Activated CD4-positive, alpha-beta memory T cell treated with anti-CD3 and anti-CD28 coated beads, Interleukin-2, amount 10 ng/mL, durations not matched to agents 7 days and 5 days (primary cell): ENCODE data around the gene LBH. TPM values are rescaled to one million over a fixed set of nuclear protein-coding genes. Genes with fewer than 3 reads are reported as not detected.

ENCODE experiments used
- CTCF ChIA-PET: fragments of 350-600 bp; sonication (Branson Sonifier 250); formaldehyde crosslinking; loops from one replicate; lab custom pipeline; 2021; ENCODE audit warnings: antibody characterized with exemption, inconsistent platforms; lab: Charles Lee
- POLR2A ChIA-PET: fragments of 350-600 bp; sonication (Branson Sonifier 250); formaldehyde crosslinking; loops from one replicate; lab custom pipeline; 2021; ENCODE audit warnings: antibody characterized with exemption; lab: Charles Lee
- DNase-seq: peaks from one replicate; pipeline ENCODE4 v3.0.0-alpha.2; 2020
- H3K27ac Mint-ChIP-seq: one replicate; pipeline ENCODE4 v1.8.0; 2021; ENCODE audit warnings: mild to moderate bottlenecking, mixed read lengths
- H3K27me3 Mint-ChIP-seq: one replicate; pipeline ENCODE4 v1.8.0; 2021; ENCODE audit warnings: mixed read lengths
- H3K36me3 Mint-ChIP-seq: one replicate; pipeline ENCODE4 v1.8.0; 2021; ENCODE audit warnings: low read depth, mixed read lengths
- H3K4me1 Mint-ChIP-seq: one replicate; pipeline ENCODE4 v1.8.0; 2021; ENCODE audit warnings: mixed read lengths
- H3K4me3 Mint-ChIP-seq: one replicate; pipeline ENCODE4 v1.8.0; 2021; ENCODE audit warnings: mild to moderate bottlenecking, mixed read lengths
- H3K9me3 Mint-ChIP-seq: one replicate; pipeline ENCODE4 v1.8.0; 2021; ENCODE audit warnings: mixed read lengths
- total RNA-seq, 2 experiments: library from RNA; stranded (reverse); gene quantifications; one replicate each; pipeline ENCODE4 v1.2.3, GENCODE V29; 2021

LBH gene
- total RNA-seq, 2 experiments from 2014 or later: 105 to 110 TPM

DNA sequence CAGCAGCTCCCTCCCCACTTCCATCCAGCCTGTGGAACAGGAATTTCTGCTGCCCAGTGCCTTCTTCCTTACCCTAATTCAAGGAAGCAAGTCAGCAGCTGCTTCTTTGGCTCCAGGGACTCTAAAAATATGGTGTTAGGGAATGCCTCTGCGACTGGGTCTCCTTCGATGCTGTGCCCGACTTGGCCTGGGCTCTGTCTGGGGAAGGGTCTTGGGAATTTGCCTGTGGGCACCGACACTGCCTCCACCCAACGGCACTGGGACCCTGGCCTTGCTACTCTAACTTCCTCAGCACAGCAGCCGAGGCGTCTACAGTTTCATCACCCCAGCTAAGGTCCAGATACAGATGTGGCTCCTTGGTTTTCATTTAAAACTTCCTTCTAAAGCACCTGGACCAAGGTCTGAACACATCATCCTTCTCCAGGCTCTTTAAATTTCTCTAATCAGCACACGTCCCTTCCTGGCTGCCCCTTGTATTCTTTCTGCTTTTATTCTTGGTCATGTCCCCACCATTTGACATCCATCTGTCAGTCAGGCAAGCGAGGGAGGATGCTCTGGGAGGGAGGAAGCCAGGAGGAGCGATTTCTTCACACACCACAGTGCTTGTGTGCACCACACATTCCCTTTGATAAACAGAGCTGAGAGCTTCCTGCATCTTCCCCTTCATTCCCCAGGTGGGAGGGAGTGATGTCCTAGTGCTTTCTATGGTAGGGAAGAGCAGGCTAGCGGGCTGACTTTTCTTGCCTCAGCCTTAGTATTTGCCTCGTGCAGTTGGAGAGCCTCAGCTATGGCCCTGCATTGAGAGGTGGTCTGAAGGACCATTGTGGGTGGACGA lies 6.8 kb downstream of the LBH start:
- H3K4me1 Mint-ChIP-seq: peaks cover 84% of the 10 kb centered on the region
- no peak overlapping the region for H3K27ac Mint-ChIP-seq
- H3K4me3 Mint-ChIP-seq: no peak overlapping the region
- H3K9me3 Mint-ChIP-seq: no peaks in the 10 kb centered on the region
- POLR2A ChIA-PET: interaction anchor here (1.3 to 12.4 kb wide), 4 partner anchors 11 to 98 kb away, joined by 6 to 138 read pairs (median 10); partner anchors contain the start of gene YPEL5
- H3K27me3 Mint-ChIP-seq: no peaks in the 10 kb centered on the region
- CTCF ChIA-PET: interaction anchor here (0.7 to 2.4 kb wide), 14 partner anchors 8 to 977 kb away, joined by 3 to 18 read pairs (median 6); no protein-coding TSS in a partner anchor
- no peak for DNase-seq
- H3K36me3 Mint-ChIP-seq: peaks cover 81% of the 10 kb centered on the region

- peaks cover 76% of the 10 kb centered on the region for H3K4me1 Mint-ChIP-seq
- POLR2A ChIA-PET: interaction anchor here (0.9 to 12.4 kb wide), 5 partner anchors 13 to 97 kb away, joined by 3 to 138 read pairs (median 6); partner anchors contain the start of gene YPEL5
- CTCF ChIA-PET: interaction anchor here (0.6 to 3.0 kb wide), 19 partner anchors 8 to 511 kb away, joined by 3 to 18 read pairs (median 5); partner anchors contain the start of genes LCLAT1 and YPEL5
- peaks cover 81% of the 10 kb centered on the region for H3K36me3 Mint-ChIP-seq
- H3K4me3 Mint-ChIP-seq: peak overlapping the region; percentile 3
- H3K27me3 Mint-ChIP-seq: no peaks in the 10 kb centered on the region
- DNase-seq: peak; percentile 74
- H3K9me3 Mint-ChIP-seq: no peaks in the 10 kb centered on the region
- no peak overlapping the region for H3K27ac Mint-ChIP-seq
These were observed 8.1 kb downstream of the LBH start for GRCh38 chr2:30239308-30239985.

DNA sequence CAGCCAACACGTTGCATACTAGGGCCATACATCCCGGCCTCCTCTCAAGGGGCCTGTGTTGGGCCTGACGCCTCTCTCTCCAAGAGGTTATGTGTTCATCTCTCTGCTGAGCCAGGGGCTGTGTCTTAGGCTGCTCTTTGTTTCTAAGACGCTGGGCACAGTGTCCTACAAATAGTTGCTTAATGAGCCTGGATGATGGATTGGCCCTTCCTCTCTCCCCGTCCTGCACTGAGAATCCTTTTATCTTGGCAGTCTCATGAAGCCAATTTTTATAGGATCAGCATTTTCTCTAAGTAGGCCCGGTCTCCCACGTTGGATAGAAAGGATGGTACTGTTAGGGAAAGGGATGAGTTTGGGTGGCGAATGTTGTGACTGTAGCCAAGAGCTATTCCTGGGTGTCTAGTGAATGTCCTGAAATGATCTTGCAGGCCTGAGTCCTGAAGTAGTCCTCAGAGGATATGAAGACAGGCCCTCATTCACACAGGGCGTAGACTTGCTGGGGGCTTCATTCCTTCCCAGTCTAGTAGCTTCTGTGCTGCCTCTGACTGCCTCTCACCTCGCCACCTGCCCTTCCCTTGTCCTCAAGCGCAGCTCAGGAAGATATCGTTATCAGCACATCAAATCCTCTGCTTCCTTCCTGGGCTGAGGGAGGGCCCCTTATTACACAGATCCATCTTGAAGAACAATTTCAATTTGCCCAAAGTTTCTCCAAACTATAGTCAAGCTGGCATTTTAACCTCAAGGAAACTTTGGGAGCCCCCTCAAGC lies 8.8 kb downstream of the LBH start:
- no peak overlapping the region for H3K27ac Mint-ChIP-seq
- CTCF ChIA-PET: interaction anchor here (0.6 to 3.0 kb wide), 16 partner anchors 8 to 471 kb away, joined by 3 to 18 read pairs (median 5); no protein-coding TSS in a partner anchor
- H3K4me1 Mint-ChIP-seq: peaks cover 69% of the 10 kb centered on the region
- no peak overlapping the region for H3K4me3 Mint-ChIP-seq
- DNase-seq: no peak
- no peaks in the 10 kb centered on the region for H3K9me3 Mint-ChIP-seq
- POLR2A ChIA-PET: interaction anchor here (0.7 to 12.4 kb wide), 9 partner anchors 8 to 96 kb away, joined by 3 to 138 read pairs (median 4); no protein-coding TSS in a partner anchor
- no peaks in the 10 kb centered on the region for H3K27me3 Mint-ChIP-seq
- H3K36me3 Mint-ChIP-seq: peaks cover 77% of the 10 kb centered on the region

- ChIA-PET POLR2A (interaction anchor here (2.7 kb wide), 1 partner anchor 11 kb away, joined by 9 read pairs; no protein-coding TSS in a partner anchor), CTCF (interaction anchor here (0.8 kb wide), 1 partner anchor 187 kb away, joined by 3 read pairs; no protein-coding TSS in a partner anchor)
- H3K36me3 Mint-ChIP-seq: peaks cover 75% of the 10 kb centered on the region
- H3K4me3 Mint-ChIP-seq: no peak overlapping the region
- no peaks in the 10 kb centered on the region for H3K27me3 Mint-ChIP-seq
- no peak for DNase-seq
- H3K27ac Mint-ChIP-seq: no peak overlapping the region
- no peaks in the 10 kb centered on the region for H3K9me3 Mint-ChIP-seq
- peaks cover 43% of the 10 kb centered on the region for H3K4me1 Mint-ChIP-seq
These were observed 11.9 kb downstream of the LBH start for GRCh38 chr2:30243231-30243630.

GRCh38 chr2:30245364-30245763 lies 14.0 kb downstream of the LBH start:
- ChIA-PET CTCF (interaction anchor here (1.6 kb wide), 1 partner anchor 11 kb away, joined by 7 read pairs; no protein-coding TSS in a partner anchor), POLR2A (interaction anchor here (0.7 to 1.3 kb wide), 3 partner anchors 10 to 36 kb away, joined by 3 to 4 read pairs (median 4); partner anchors contain the start of gene LBH)
- H3K4me1 Mint-ChIP-seq: peaks cover 33% of the 10 kb centered on the region
- no peak for DNase-seq
- H3K36me3 Mint-ChIP-seq: peaks cover 76% of the 10 kb centered on the region
- no peak overlapping the region for H3K27ac Mint-ChIP-seq
- no peak overlapping the region for H3K4me3 Mint-ChIP-seq
- H3K27me3 Mint-ChIP-seq: no peaks in the 10 kb centered on the region
- H3K9me3 Mint-ChIP-seq: no peaks in the 10 kb centered on the region

- CTCF ChIA-PET: interaction anchor here (1.1 to 1.8 kb wide), 2 partner anchors 10 to 83 kb away, joined by 3 to 15 read pairs; no protein-coding TSS in a partner anchor
- Mint-ChIP-seq H3K9me3 (peaks cover 3% of the 10 kb centered on the region), H3K36me3 (peaks cover 75% of the 10 kb centered on the region), H3K4me3 (no peak overlapping the region), H3K4me1 (peaks cover 38% of the 10 kb centered on the region), H3K27ac (no peak overlapping the region), H3K27me3 (no peaks in the 10 kb centered on the region)
- POLR2A ChIA-PET: interaction anchor here (1.1 to 1.3 kb wide), 2 partner anchors 10 to 84 kb away, joined by 3 to 4 read pairs; no protein-coding TSS in a partner anchor
- DNase-seq: no peak
These were observed 17.5 kb downstream of the LBH start for GRCh38 chr2:30248791-30249190.

DNA sequence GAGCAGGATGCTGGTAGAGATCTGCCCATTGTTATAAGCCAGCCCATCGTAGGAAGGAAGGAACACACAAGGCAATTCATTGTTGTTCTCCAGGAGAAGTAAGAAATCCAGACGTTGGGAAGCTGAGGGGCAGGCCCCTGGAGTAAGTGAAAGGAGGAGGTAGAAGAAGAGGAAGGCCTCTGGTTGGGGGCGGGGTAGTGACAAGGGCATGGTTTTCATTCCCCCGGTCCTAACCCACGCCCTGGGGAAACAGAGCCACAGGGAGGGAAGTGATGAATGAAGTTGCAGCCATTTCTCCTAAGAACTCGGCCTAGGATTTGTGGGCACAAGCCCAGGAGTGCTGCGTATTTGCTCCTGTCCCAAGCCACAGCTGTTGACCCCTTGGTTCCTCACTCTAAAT lies 18.0 kb downstream of the LBH start:
- Mint-ChIP-seq H3K9me3 (peaks cover 3% of the 10 kb centered on the region), H3K27me3 (no peaks in the 10 kb centered on the region), H3K4me3 (no peak overlapping the region), H3K4me1 (peaks cover 42% of the 10 kb centered on the region), H3K36me3 (peaks cover 75% of the 10 kb centered on the region), H3K27ac (no peak overlapping the region)
- no peak for DNase-seq
- ChIA-PET CTCF (interaction anchor here (1.1 kb wide), 1 partner anchor 84 kb away, joined by 3 read pairs; no protein-coding TSS in a partner anchor), POLR2A (interaction anchor here (0.5 kb wide), 1 partner anchor 173 kb away, joined by 3 read pairs; no protein-coding TSS in a partner anchor)

DNA sequence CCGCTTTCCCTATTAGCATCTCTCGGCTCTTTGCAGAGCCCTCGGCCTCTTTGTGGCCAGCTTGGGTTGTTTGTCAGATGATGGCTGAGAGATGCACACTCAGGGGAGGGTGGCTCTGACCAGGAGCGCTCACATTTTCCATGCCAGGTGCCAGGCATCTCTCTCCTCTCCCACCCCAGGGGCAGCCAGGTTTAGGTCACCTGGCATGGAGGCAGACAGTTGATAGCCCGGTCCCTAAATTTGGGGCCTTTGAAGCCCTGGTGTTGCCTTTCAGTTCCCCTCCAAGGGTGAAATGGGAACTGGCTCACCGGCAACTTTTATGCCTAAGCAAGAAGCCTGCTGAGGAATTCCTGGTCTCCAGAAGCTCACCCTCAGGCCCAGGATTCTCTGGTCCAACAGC lies 19.1 kb downstream of the LBH start:
- no peak overlapping the region for H3K4me3 Mint-ChIP-seq
- no peak for DNase-seq
- peaks cover 76% of the 10 kb centered on the region for H3K36me3 Mint-ChIP-seq
- H3K4me1 Mint-ChIP-seq: peaks cover 49% of the 10 kb centered on the region
- ChIA-PET POLR2A (interaction anchor here (1.0 to 1.4 kb wide), 2 partner anchors 15 to 18 kb away, joined by 3 read pairs; no protein-coding TSS in a partner anchor), CTCF (no interaction called here)
- no peak overlapping the region for H3K27ac Mint-ChIP-seq
- H3K9me3 Mint-ChIP-seq: peaks cover 3% of the 10 kb centered on the region
- H3K27me3 Mint-ChIP-seq: no peaks in the 10 kb centered on the region

DNA sequence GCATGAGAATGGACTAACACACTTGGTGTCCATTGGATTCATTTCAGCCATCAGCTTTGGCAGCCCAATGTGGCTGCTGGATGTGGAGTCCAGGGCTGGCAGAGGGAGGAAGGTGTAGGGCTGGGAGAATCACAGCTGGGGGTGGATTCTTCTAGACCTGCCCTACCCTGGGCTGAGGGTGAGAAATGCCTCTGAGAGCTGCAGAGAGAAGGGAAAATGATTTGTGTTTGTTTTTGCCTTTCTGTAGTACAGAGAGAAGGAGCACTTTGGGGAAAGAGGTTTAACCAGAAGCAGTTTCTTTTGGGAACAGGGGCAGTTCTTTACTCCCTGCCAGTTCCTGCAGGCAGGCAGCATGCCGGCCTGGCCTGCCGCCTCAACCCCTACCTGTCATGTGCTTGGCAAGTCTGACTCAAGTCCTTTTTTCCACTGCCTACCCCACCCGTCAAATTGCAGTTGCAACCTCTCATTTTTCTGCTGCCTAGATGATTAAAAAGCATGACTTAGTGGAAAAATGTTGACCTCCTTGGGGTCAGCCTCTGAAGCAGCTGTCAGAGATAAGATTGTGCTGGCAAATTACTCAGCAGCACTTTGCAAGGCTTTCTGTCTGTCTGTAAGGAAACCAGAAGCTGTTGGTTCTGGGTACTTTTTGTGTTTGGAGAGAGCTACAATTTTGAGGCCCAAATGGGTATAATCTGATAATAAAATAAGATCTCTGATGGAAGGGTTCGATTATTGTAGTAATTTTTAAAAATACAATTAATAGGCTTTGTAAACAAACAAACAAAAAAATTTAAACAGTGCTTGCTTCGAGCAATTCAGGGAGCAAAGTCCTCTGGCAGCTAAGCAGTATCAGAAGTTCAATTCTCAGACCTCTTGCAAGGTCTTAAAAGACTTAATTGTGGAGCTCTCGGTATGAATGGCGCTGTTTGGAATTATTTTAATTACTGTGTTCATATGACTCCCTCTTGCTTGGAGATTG lies 21.7 kb downstream of the LBH start:
- CTCF ChIA-PET: interaction anchor here (0.9 to 2.3 kb wide), 3 partner anchors 13 to 456 kb away, joined by 3 to 18 read pairs (median 3); no protein-coding TSS in a partner anchor
- peak overlapping the region; percentile 4 for H3K4me3 Mint-ChIP-seq
- H3K9me3 Mint-ChIP-seq: peaks cover 3% of the 10 kb centered on the region
- peak overlapping the region; percentile 69 for H3K27ac Mint-ChIP-seq
- POLR2A ChIA-PET: interaction anchor here (0.9 to 3.4 kb wide), 7 partner anchors 9 to 84 kb away, joined by 3 to 41 read pairs (median 4); partner anchors contain the start of gene LBH
- no peaks in the 10 kb centered on the region for H3K27me3 Mint-ChIP-seq
- H3K4me1 Mint-ChIP-seq: peaks cover 72% of the 10 kb centered on the region
- H3K36me3 Mint-ChIP-seq: peaks cover 77% of the 10 kb centered on the region
- DNase-seq: peak; percentile 65

GRCh38 chr2:30253873-30254684 lies 22.7 kb downstream of the LBH start:
- CTCF ChIA-PET: interaction anchor here (1.0 to 2.3 kb wide), 3 partner anchors 14 to 458 kb away, joined by 3 to 18 read pairs (median 3); no protein-coding TSS in a partner anchor
- Mint-ChIP-seq H3K9me3 (peaks cover 3% of the 10 kb centered on the region), H3K4me1 (peaks cover 72% of the 10 kb centered on the region), H3K27ac (no peak overlapping the region), H3K36me3 (peaks cover 77% of the 10 kb centered on the region), H3K4me3 (no peak overlapping the region), H3K27me3 (no peaks in the 10 kb centered on the region)
- DNase-seq: no peak
- POLR2A ChIA-PET: interaction anchor here (0.9 to 3.4 kb wide), 3 partner anchors 12 to 20 kb away, joined by 3 to 41 read pairs (median 4); partner anchors contain the start of gene LBH
